GM12878 (cell line): ENCODE data around the gene GOLGA7B. TPM values are rescaled to one million over a fixed set of nuclear protein-coding genes. Genes with fewer than 3 reads are reported as not detected.

Experiments used
- ATAC-seq: fragments of 200-7000 bp; cut with Tn5 transposase; 3 replicates; pipeline ENCODE4 v1.9.1; 2020; ENCODE audit warnings: mild to moderate bottlenecking, moderate library complexity
- BruUV-seq: library from RNA; stranded (reverse); fragments of 400-500 nt; replicated peaks from 2 replicates; lab custom pipeline; 2021; lab: Mats Ljungman, UMichigan
- CTCF ChIA-PET: fragments of 300-600 bp; sonication (Branson Sonifier 250); formaldehyde crosslinking; extraction: SDS; loops from one replicate; lab custom pipeline; 2021; ENCODE audit warnings: inconsistent platforms; lab: Yijun Ruan, JAX
- POLR2A ChIA-PET: fragments of 350-600 bp; formaldehyde crosslinking; extraction: SDS; loops from one replicate; lab custom pipeline; 2021; ENCODE audit warnings: inconsistent platforms; lab: Charles Lee
- RAD21 ChIA-PET: fragments of 300-600 bp; sonication (Branson Sonifier 250); formaldehyde crosslinking; loops from one replicate; lab custom pipeline; 2023; ENCODE audit warnings: antibody characterized with exemption; ENCODE audit not compliant: unreplicated experiment; lab: Charles Lee
- SMC1A ChIA-PET: fragments of 300-600 bp; sonication (Branson Sonifier 250); formaldehyde crosslinking; loops from one replicate; lab custom pipeline; 2023; ENCODE audit not compliant: unreplicated experiment, uncharacterized antibody; lab: Charles Lee
- DNase-seq: peaks from one replicate; pipeline ENCODE4 v3.0.0-alpha.2; 2011; ENCODE audit warnings: low read depth, low spot score
- FAIRE-seq: peaks from 3 replicates; lab custom pipeline; 2011; peaks lifted over from hg19 to GRCh38; lab: Jason Lieb, UNC
- H2AFZ ChIP-seq: 2 replicates; pipeline ENCODE4 v1.6.0; 2011; ENCODE audit warnings: low read depth, low read length, control low read depth; ENCODE audit not compliant: control insufficient read depth
- H3K27ac ChIP-seq: 2 replicates; pipeline ENCODE4 v1.5.1; 2011; ENCODE audit warnings: control low read depth; ENCODE audit not compliant: control insufficient read depth, insufficient read depth
- H3K27me3 ChIP-seq, 2 experiments: replicated peaks in 1 of 2; 2 replicates each; pipeline versions ENCODE4 v1.6.0 to v1.6.1; 2011; ENCODE audit warnings: low read length in 1 of 2; ENCODE audit not compliant: control insufficient read depth in 2 of 2, insufficient read depth in 2 of 2
- H3K36me3 ChIP-seq, 2 experiments: 2 replicates each; pipeline ENCODE4 v1.5.1; 2011; ENCODE audit warnings: low read length in 1 of 2; ENCODE audit not compliant: control insufficient read depth in 2 of 2, insufficient read depth in 2 of 2
- H3K4me1 ChIP-seq: 2 replicates; pipeline ENCODE4 v1.6.1; 2011; ENCODE audit warnings: mild to moderate bottlenecking, low read length, moderate library complexity, mixed read lengths; ENCODE audit not compliant: control insufficient read depth, insufficient read depth
- H3K4me2 ChIP-seq: 2 replicates; pipeline ENCODE4 v1.6.0; 2011; ENCODE audit warnings: control low read depth; ENCODE audit not compliant: control insufficient read depth, insufficient read depth
- H3K4me3 ChIP-seq: fragments of 200-600 bp; sonication (generic); 2 replicates; pipeline ENCODE4 v1.5.1; 2016
- H3K79me2 ChIP-seq: 2 replicates; pipeline ENCODE4 v1.6.0; 2011; ENCODE audit warnings: low read length; ENCODE audit not compliant: control insufficient read depth, insufficient read depth
- H3K9ac ChIP-seq: 2 replicates; pipeline ENCODE4 v1.8.0; 2011; ENCODE audit warnings: low read length, control low read depth, mixed read lengths; ENCODE audit not compliant: control insufficient read depth, insufficient read depth
- H3K9me3 ChIP-seq: replicated peaks from 3 replicates; pipeline ENCODE4 v1.5.1; 2011; ENCODE audit warnings: mild to moderate bottlenecking, low read length; ENCODE audit not compliant: control insufficient read depth, insufficient read depth
- H4K20me1 ChIP-seq: 2 replicates; pipeline ENCODE4 v1.6.0; 2011; ENCODE audit not compliant: control insufficient read depth, insufficient read depth
- BCL11A ChIP-seq: IDR thresholded peaks from 2 replicates; pipeline ENCODE4 v1.6.1; 2011; ENCODE audit warnings: low read depth, low read length
- CBX3 ChIP-seq: fragments of 200-600 bp; sonication (generic); IDR thresholded peaks from 2 replicates; pipeline ENCODE4 v1.6.1; 2016; ENCODE audit warnings: low read depth, borderline replicate concordance
- CREM ChIP-seq: IDR thresholded peaks from 2 replicates; pipeline ENCODE4 v1.6.1; 2014; ENCODE audit warnings: antibody characterized with exemption, low read depth
- GATAD2B ChIP-seq: fragments of 450-650 bp; conservative IDR thresholded peaks from 2 replicates; pipeline ENCODE4 v1.6.1; 2017; ENCODE audit warnings: low read depth, mild to moderate bottlenecking, moderate library complexity
- MAX ChIP-seq: IDR thresholded peaks from 2 replicates; pipeline ENCODE4 v1.6.1; 2012; ENCODE audit warnings: low read depth, low read length, improper control_type of control experiment
- MYC ChIP-seq: IDR thresholded peaks from 2 replicates; pipeline ENCODE4 v1.6.1; 2011; ENCODE audit warnings: mild to moderate bottlenecking, low read length, moderate library complexity, inconsistent platforms; ENCODE audit not compliant: insufficient read depth, insufficient replicate concordance, insufficient read length, severe bottlenecking
- PML ChIP-seq: IDR thresholded peaks from 2 replicates; pipeline ENCODE4 v1.6.1; 2012; ENCODE audit warnings: low read length, inconsistent platforms
- POLR2AphosphoS5 ChIP-seq: IDR thresholded peaks from 2 replicates; pipeline ENCODE4 v1.6.1; 2011; ENCODE audit warnings: mild to moderate bottlenecking, low read length, inconsistent platforms
- PRDM15 ChIP-seq: fragments of 450-650 bp; formaldehyde crosslinking; IDR thresholded peaks from 2 replicates; pipeline ENCODE4 v1.4.0; 2020; ENCODE audit warnings: mild to moderate bottlenecking, moderate library complexity
- RBBP5 ChIP-seq: fragments of 200-600 bp; sonication (generic); conservative IDR thresholded peaks from 2 replicates; pipeline ENCODE4 v1.6.1; 2016
- RFX5 ChIP-seq: IDR thresholded peaks from 2 replicates; pipeline ENCODE4 v1.6.1; 2011; ENCODE audit warnings: low read depth, low read length, improper control_type of control experiment
- SMARCA5 ChIP-seq: fragments of 450-650 bp; IDR thresholded peaks from 2 replicates; pipeline ENCODE4 v1.6.1; 2017; ENCODE audit warnings: mild to moderate bottlenecking
- SPI1 ChIP-seq: IDR thresholded peaks from 2 replicates; pipeline ENCODE4 v1.6.1; 2011; ENCODE audit warnings: low read depth, mild to moderate bottlenecking, low read length, moderate library complexity, borderline replicate concordance; ENCODE audit not compliant: insufficient read depth
- STAT3 ChIP-seq: IDR thresholded peaks from 2 replicates; pipeline ENCODE4 v1.6.1; 2011; ENCODE audit warnings: low read depth, low read length, improper control_type of control experiment
- TBL1XR1 ChIP-seq: IDR thresholded peaks from 2 replicates; pipeline ENCODE4 v1.6.1; 2012; ENCODE audit warnings: low read depth, low read length, improper control_type of control experiment
- ZBTB40 ChIP-seq: fragments of 450-650 bp; IDR thresholded peaks from 2 replicates; pipeline ENCODE4 v1.6.1; 2016; ENCODE audit warnings: mild to moderate bottlenecking, moderate library complexity, borderline replicate concordance
- ZNF24 ChIP-seq: fragments of 450-650 bp; IDR thresholded peaks from 2 replicates; pipeline ENCODE4 v1.6.1; 2017; ENCODE audit warnings: antibody characterized with exemption, mild to moderate bottlenecking
- WGBS: methylation state at CpG from one replicate; pipeline ENCODE4 v1.1.6; 2016; ENCODE audit warnings: low lambda C conversion rate; ENCODE audit not compliant: insufficient replicate concordance, insufficient coverage; ENCODE audit errors: missing lambda C conversion rate; 5-methylcytosine and 5-hydroxymethylcytosine counted together
- in situ Hi-C: fragments of 300-500 bp; cut with MboI; formaldehyde crosslinking; loops from 9 replicates; pipeline ENCODE4 v1.14.3; 2018; ENCODE audit warnings: mixed read lengths
- intact Hi-C: fragments of 100-400 bp; cut with micrococcal nuclease; formaldehyde crosslinking; loops from one replicate; pipeline ENCODE4 v1.14.2; 2022; ENCODE audit not compliant: unreplicated experiment
- polyA plus RNA-seq, 11 experiments: library from polyadenylated mRNA; depleted of rRNA in 4 of 11; unstranded in 6 of 11; stranded (reverse) in 5 of 11; fragments of >200 nt; fragmentation: Nextera tagmentation in 4 of 11; fragmentation: Illumina TruSeq in 1 of 11; extraction: Ambion mirVana in 4 of 11; extraction: Trizol in 1 of 11; gene quantifications; 1 replicate in 1 of 11; 2 replicates in 10 of 11; pipeline versions ENCODE4 v1.2.1 to v1.2.3, GENCODE V29; 2011 to 2016; ENCODE audit warnings: inconsistent platforms in 2 of 11, missing spikeins in 2 of 11, low read depth in 1 of 11
- total RNA-seq, 4 experiments: library from RNA; depleted of rRNA in 3 of 4; stranded (reverse); fragments of >200 nt in 3 of 4; fragmentation: Illumina TruSeq in 1 of 4; extraction: Trizol in 1 of 4; gene quantifications; 2 replicates each; pipeline versions ENCODE4 v1.2.1 to v1.2.3, GENCODE V29; 2013 to 2021

GOLGA7B gene
- total and polyA plus RNA-seq, 10 of the 15 experiments (the other 5 are each of a cell fraction or from before 2014, with no cell fraction given) = 0.01 to 0.02 (median 0.01) TPM; not detected in 7

GRCh38 chr10:97894092-97894491 lies 44.4 kb downstream of the GOLGA7B start:
- ChIA-PET RAD21 (no interaction called here), POLR2A (no interaction called here), CTCF (no interaction called here), SMC1A (no interaction called here)
- no peak for FAIRE-seq
- Histone ChIP-seq H3K4me3 (no peak overlapping the region), H3K79me2 (no peaks in the 10 kb centered on the region), H3K27ac (no peak overlapping the region), H3K9me3 (no peaks in the 10 kb centered on the region), H3K4me1 (no peaks in the 10 kb centered on the region), H4K20me1 (no peaks in the 10 kb centered on the region), H2AFZ (no peak overlapping the region), H3K9ac (no peak overlapping the region), H3K27me3 (peaks cover 0 to 2% of the 10 kb centered on the region in 2 experiments; a peak in 2 of 4 replicates), H3K4me2 (no peak overlapping the region), H3K36me3 (no peaks in the 10 kb centered on the region)
- DNase-seq = no peak
- in situ Hi-C loops = no loop called here
- no peak for TF ChIP-seq SPI1
- no peak for TF ChIP-seq PRDM15 (CRISPR knock-in tag)
- no peak for TF ChIP-seq POLR2AphosphoS5
- TF ChIP-seq SMARCA5 = no peak
- TF ChIP-seq ZNF24 = no peak
- TF ChIP-seq TBL1XR1 = no peak
- no peak for TF ChIP-seq MAX
- no peak for TF ChIP-seq RBBP5
- TF ChIP-seq RFX5 = no peak
- no peak for TF ChIP-seq GATAD2B
- TF ChIP-seq STAT3 = no peak
- TF ChIP-seq CREM = no peak
- no peak for TF ChIP-seq CBX3
- no peak for TF ChIP-seq PML
- no peak for TF ChIP-seq ZBTB40
- TF ChIP-seq BCL11A = no peak
- no peak for TF ChIP-seq MYC
- no TSS peak for BruUV-seq
- no peak for ATAC-seq
- 62% methylated on average over 3 of the region's 3 CpGs for WGBS
- intact Hi-C loops = no loop called here
